Keratinocyte (primary cell): Measurements from ENCODE around the gene C8G. TPM values are rescaled to one million over a fixed set of nuclear protein-coding genes. Genes with fewer than 3 reads are reported as not detected.
A peak's percentile ranks its signal among the peaks of the same experiment; 100 is the strongest.

ENCODE experiments used
- DNase-seq: peaks from one replicate; pipeline ENCODE4 v3.0.0-alpha.2; 2011; ENCODE audit warnings: low read depth, missing footprints, low spot score
- FAIRE-seq: peaks from 2 replicates; lab custom pipeline; 2011; peaks lifted over from hg19 to GRCh38; lab: Jason Lieb, UNC
- H2AFZ ChIP-seq: 2 replicates; pipeline ENCODE4 v1.6.0; 2012; ENCODE audit warnings: low read length, control low read depth, inconsistent platforms; ENCODE audit not compliant: control insufficient read depth
- H3K27ac ChIP-seq: 2 replicates; pipeline ENCODE4 v1.5.1; 2011; ENCODE audit warnings: low read length; ENCODE audit not compliant: control insufficient read depth, insufficient read depth
- H3K27me3 ChIP-seq: 3 replicates; pipeline ENCODE4 v1.6.0; 2011; ENCODE audit warnings: low read length; ENCODE audit not compliant: control insufficient read depth, insufficient read depth; ENCODE audit errors: extremely low read depth
- H3K36me3 ChIP-seq, 2 experiments: 2 replicates in 1 of 2; 3 replicates in 1 of 2; pipeline ENCODE4 v1.5.1; 2011; ENCODE audit warnings: low read length in 2 of 2, mild to moderate bottlenecking in 1 of 2; ENCODE audit not compliant: control insufficient read depth in 2 of 2, insufficient read depth in 2 of 2; ENCODE audit errors: extremely low read depth in 1 of 2
- H3K4me1 ChIP-seq: 3 replicates; pipeline ENCODE4 v1.5.1; 2011; ENCODE audit warnings: low read length; ENCODE audit not compliant: control insufficient read depth, insufficient read depth; ENCODE audit errors: extremely low read depth
- H3K4me2 ChIP-seq: 3 replicates; pipeline ENCODE4 v1.6.0; 2011; ENCODE audit warnings: low read depth, low read length; ENCODE audit not compliant: control insufficient read depth, insufficient read depth; ENCODE audit errors: extremely low read depth
- H3K4me3 ChIP-seq, 3 experiments: fragments of 200-600 bp in 1 of 3; sonication (generic) in 1 of 3; 2 replicates in 2 of 3; 3 replicates in 1 of 3; pipeline ENCODE4 v1.5.1; 2011 to 2016; ENCODE audit warnings: low read length in 3 of 3, mild to moderate bottlenecking in 3 of 3, control low read depth in 2 of 3, inconsistent platforms in 1 of 3, low read depth in 1 of 3, mixed read lengths in 1 of 3, mixed run types in 1 of 3, moderate library complexity in 1 of 3; ENCODE audit not compliant: control insufficient read depth in 2 of 3, insufficient read depth in 2 of 3; ENCODE audit errors: extremely low read depth in 1 of 3
- H3K79me2 ChIP-seq: 2 replicates; pipeline ENCODE4 v1.6.0; 2012; ENCODE audit warnings: low read length; ENCODE audit not compliant: control insufficient read depth, insufficient read depth
- H3K9ac ChIP-seq: 3 replicates; pipeline ENCODE4 v1.6.0; 2011; ENCODE audit warnings: low read length; ENCODE audit not compliant: control insufficient read depth, insufficient read depth; ENCODE audit errors: extremely low read depth
- H3K9me1 ChIP-seq: 3 replicates; pipeline ENCODE4 v1.6.0; 2011; ENCODE audit warnings: low read length; ENCODE audit not compliant: control insufficient read depth, insufficient read depth; ENCODE audit errors: extremely low read depth
- H3K9me3 ChIP-seq: 2 replicates; pipeline ENCODE4 v1.5.1; 2012; ENCODE audit warnings: low read depth, low read length; ENCODE audit not compliant: control insufficient read depth
- H4K20me1 ChIP-seq: 3 replicates; pipeline ENCODE4 v1.6.0; 2011; ENCODE audit warnings: low read length; ENCODE audit not compliant: control insufficient read depth, insufficient read depth; ENCODE audit errors: extremely low read depth
- CTCF ChIP-seq, 3 experiments: IDR thresholded peaks in 1 of 3; conservative IDR thresholded peaks in 1 of 3; optimal IDR thresholded peaks in 1 of 3; 2 replicates in 2 of 3; 3 replicates in 1 of 3; pipeline versions ENCODE3 to v1.5.1; 2011; ENCODE audit warnings: low read length in 3 of 3, mild to moderate bottlenecking in 3 of 3, moderate library complexity in 2 of 3, control low read depth in 1 of 3, inconsistent platforms in 1 of 3; ENCODE audit not compliant: insufficient read depth in 2 of 3; ENCODE audit errors: extremely low read depth in 1 of 3
- EZH2 ChIP-seq: IDR thresholded peaks from one replicate; pipeline ENCODE4 v1.6.1; 2012; ENCODE audit warnings: inconsistent platforms, mild to moderate bottlenecking, low read length, moderate library complexity
- dilution Hi-C: fragments of 300-500 bp; cut with MboI; formaldehyde crosslinking; loops from one replicate; pipeline ENCODE4 v1.7.0; 2020; ENCODE audit warnings: low sequenced_read_pairs; ENCODE audit not compliant: extremely low pct_ligation_motif_present
- polyA plus RNA-seq, 5 experiments: library from polyadenylated mRNA; depleted of rRNA in 3 of 5; stranded (reverse) in 3 of 5; stranded (forward) in 1 of 5; unstranded in 1 of 5; fragments of >200 nt; gene quantifications; 1 replicate in 1 of 5; 2 replicates in 3 of 5; 3 replicates in 1 of 5; pipeline versions ENCODE4 v1.2.1 to v1.2.3, GENCODE V29; 2011 to 2012; ENCODE audit warnings: missing spikeins in 2 of 5, low read depth in 1 of 5, low replicate concordance in 1 of 5

C8G gene
- polyA plus RNA-seq, 1 donor (not counting 4 experiments of a cell fraction or from before 2014, with no cell fraction given): 0.24 TPM

- H3K4me3 ChIP-seq: no peak overlapping the region
- H3K4me2 ChIP-seq: peak overlapping the region; percentile 41
- dilution Hi-C loops: no loop called here
- H2AFZ ChIP-seq: peak overlapping the region; percentile 40
- FAIRE-seq (no peak), DNase-seq (no peak)
- H3K27ac ChIP-seq: no peak overlapping the region
- TF ChIP-seq CTCF (optimal IDR thresholded peaks at IDR 0.05 in 1 of 3, IDR thresholded peaks at IDR 0.05 in 1 of 3, conservative IDR thresholded peaks at IDR 0.05 in 1 of 3; ENCODE audit: extremely low read depth in 1 of 3, insufficient read depth in 2 of 3, low read length in 3 of 3): no peak
- no peak for TF ChIP-seq EZH2
- no peaks in the 10 kb centered on the region for H3K36me3 ChIP-seq
- H3K9me3 ChIP-seq: no peaks in the 10 kb centered on the region
- H3K4me1 ChIP-seq: peaks cover 8% of the 10 kb centered on the region
- H4K20me1 ChIP-seq: no peaks in the 10 kb centered on the region
- H3K79me2 ChIP-seq: no peaks in the 10 kb centered on the region
- H3K27me3 ChIP-seq: no peaks in the 10 kb centered on the region
- no peak overlapping the region for H3K9ac ChIP-seq
- no peaks in the 10 kb centered on the region for H3K9me1 ChIP-seq
These were observed 19.2 kb downstream of the C8G start for GRCh38 chr9:136964171-136964689.

GRCh38 chr9:136964833-136965422, 19.9 kb downstream of the C8G start:
- no peak for FAIRE-seq
- peaks cover 8% of the 10 kb centered on the region for H3K4me1 ChIP-seq
- no peak for DNase-seq
- no peaks in the 10 kb centered on the region for H3K27me3 ChIP-seq
- H4K20me1 ChIP-seq: no peaks in the 10 kb centered on the region
- H3K9me1 ChIP-seq: no peaks in the 10 kb centered on the region
- dilution Hi-C loops: no loop called here
- H3K36me3 ChIP-seq: no peaks in the 10 kb centered on the region
- H3K27ac ChIP-seq: no peak overlapping the region
- H3K79me2 ChIP-seq: no peaks in the 10 kb centered on the region
- TF ChIP-seq EZH2 (no peak), CTCF (optimal IDR thresholded peaks at IDR 0.05 in 1 of 3, IDR thresholded peaks at IDR 0.05 in 1 of 3, conservative IDR thresholded peaks at IDR 0.05 in 1 of 3; ENCODE audit: extremely low read depth in 1 of 3, insufficient read depth in 2 of 3, low read length in 3 of 3) (no peak)
- H3K4me3 ChIP-seq: no peak overlapping the region
- no peak overlapping the region for H3K9ac ChIP-seq
- H3K9me3 ChIP-seq: no peaks in the 10 kb centered on the region
- no peak overlapping the region for H2AFZ ChIP-seq
- peak overlapping the region; percentile 41 for H3K4me2 ChIP-seq
